Measurements from ENCODE around the gene NDUFA5.
A peak's percentile ranks its signal among the peaks of the same experiment; 100 is the strongest.

NDUFA5 gene

GRCh38 chr7:123557398-123558288 lies at the start of gene NDUFA5:
NDUFA5 (minus strand) TSS chr7:123557818; CDS start chr7:123557795, 23 bp downstream.
- DNase-seq (ENCODE audit: low spot score): peak; percentile 49

GRCh38 chr7:123604739-123605138 lies 47.1 kb upstream of the NDUFA5 start:
- no peak for DNase-seq (ENCODE audit: low spot score)

GRCh38 chr7:123602648-123603047 lies 45.0 kb upstream of the NDUFA5 start:
- DNase-seq (ENCODE audit: low spot score): no peak

DNA sequence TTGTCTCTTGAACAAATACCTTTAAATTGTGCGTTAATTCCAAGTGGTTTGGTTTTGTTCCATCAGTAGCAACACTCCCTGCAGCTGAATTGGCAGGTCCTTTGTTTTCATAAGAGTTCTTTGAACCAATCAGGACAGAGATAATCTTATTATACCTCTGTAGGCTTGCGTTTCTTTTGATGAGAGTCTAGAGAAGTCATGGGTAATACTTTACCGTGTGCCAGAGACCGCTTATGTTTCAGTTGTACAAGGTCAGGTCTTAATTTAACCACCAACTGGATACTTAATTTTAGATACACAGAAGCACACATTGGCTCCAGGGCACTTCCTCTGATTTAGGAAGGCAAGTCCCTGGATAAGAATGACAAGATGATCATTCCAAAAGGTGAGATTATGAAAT lies 43.9 kb upstream of the NDUFA5 start, which contains the start of gene ASB15:
Gene ASB15, plus strand, starts transcription at position 292 of the 400 bp plus-strand sequence. CDS start 12,682 bp downstream, outside the sequence.
- DNase-seq (ENCODE audit: low spot score): no peak

DNA sequence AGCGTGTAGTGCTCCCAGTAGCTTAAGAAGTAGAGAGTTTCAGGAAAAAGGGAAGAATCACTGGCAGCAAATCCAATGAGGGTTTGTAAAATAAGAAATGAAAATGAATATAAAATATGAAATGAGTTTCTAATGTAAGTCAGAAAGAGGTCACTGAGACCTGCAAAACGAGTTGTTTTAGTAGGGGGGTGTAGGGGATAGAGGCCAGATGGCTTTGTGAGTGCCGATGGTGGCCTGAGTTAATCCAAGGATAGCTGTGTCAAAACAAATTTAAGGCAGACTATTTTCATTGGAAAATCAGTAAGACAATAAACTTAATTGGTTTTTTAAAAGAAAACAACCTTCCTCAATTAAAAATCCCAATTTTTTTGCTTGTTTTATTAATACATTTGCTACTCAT lies 43.3 kb upstream of the NDUFA5 start:
- no peak for DNase-seq (ENCODE audit: low spot score)

DNA sequence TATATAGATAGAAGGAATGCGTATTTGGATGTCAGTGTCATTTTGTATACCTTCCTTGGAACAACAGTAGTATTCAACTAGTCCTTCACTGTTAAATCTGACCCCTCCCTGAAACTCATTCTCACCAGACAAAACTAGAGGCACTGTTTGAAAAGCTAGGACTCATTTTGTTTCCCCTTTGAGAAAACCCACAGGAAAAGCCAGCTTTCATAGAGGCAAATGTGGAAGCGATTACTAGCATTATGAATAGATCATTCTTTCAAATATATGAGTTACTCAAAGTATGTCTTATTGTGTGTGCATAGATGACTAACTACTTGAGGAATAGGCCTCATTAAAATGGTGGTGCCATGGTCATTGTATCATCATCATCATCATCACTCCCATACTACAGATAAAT lies 42.1 kb upstream of the NDUFA5 start:
- DNase-seq (ENCODE audit: low spot score): no peak

DNA sequence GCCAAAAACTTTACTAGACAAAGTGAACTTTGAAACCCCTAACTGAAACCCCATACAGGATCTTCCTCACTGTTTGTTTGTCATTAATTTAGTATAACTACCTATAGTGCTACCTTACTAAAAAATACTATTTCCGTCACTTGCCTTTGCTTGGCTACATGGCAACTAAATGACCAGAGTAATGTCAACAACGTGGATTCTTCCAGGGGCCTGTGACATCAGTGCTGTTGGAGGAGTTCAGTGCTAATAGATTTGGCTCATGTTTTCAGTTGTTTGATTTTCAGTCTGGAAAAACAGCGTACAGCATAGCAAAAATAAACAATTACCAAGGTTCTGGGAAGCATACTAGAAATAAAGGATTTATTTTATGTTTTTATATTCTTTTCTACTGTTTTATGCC lies 41.0 kb upstream of the NDUFA5 start:
- DNase-seq (ENCODE audit: low spot score): no peak

DNA sequence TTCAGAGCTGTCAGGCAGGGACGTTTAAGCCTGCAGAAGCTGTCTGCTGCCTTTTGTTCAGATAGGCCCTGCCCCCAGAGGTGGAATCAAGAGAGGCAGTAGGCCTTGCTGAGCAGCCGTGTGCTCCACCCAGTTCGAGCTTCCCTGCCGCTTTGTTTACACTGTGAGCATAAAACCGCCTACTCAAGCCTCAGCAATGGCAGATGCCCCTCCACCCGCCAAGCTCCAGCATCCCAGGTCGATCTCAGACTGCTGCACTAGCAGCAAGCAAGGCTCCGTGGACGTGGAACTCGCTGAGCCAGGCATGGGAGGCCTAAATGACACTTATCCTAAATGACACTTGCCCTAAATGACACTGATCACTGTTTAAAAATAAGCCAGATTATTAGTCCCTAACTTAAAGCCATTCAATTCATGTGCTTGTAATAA lies 37.2 kb upstream of the NDUFA5 start:
- no peak for DNase-seq (ENCODE audit: low spot score)

GRCh38 chr7:123588376-123588775 lies 30.8 kb upstream of the NDUFA5 start:
- no peak for DNase-seq (ENCODE audit: low spot score)

DNA sequence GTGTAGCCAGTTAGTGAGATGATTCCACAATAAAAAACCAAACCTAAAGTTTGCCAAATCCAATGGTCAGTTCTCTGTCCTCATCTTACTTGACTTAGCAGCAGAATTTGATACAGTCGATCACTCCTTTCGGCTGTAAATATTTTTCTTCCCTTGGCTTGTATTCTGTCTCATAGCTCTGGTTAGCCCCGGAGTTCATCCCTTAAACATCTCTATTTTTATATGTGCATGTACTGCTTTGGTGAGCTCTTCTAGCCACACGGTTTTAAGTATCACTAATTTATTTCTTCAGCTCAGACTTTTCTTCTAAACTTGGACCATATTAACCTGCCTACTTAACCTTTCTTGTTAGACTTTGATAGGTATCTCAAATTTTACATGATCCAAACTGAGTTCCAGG lies 26.2 kb upstream of the NDUFA5 start:
- DNase-seq (ENCODE audit: low spot score): no peak

DNA sequence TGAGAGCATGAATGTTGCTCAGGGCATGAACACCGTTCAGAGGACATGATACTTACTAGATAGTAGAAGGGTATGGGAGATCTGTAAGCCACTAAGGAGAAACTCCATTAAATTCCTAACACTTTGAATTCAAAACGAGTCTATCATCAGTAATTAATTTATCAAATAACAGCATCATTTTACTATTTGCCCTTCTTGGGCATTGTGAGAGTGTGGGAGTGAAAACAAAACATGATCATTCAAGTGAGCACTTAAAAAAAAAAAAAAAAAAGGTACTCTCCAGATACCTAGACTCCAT lies 23.5 kb upstream of the NDUFA5 start:
- DNase-seq (ENCODE audit: low spot score): no peak

- DNase-seq (ENCODE audit: low spot score): no peak
Observed at GRCh38 chr7:123580406-123581161, 23.0 kb upstream of the NDUFA5 start.

GRCh38 chr7:123579416-123579815 lies 21.8 kb upstream of the NDUFA5 start:
- no peak for DNase-seq (ENCODE audit: low spot score)

DNA sequence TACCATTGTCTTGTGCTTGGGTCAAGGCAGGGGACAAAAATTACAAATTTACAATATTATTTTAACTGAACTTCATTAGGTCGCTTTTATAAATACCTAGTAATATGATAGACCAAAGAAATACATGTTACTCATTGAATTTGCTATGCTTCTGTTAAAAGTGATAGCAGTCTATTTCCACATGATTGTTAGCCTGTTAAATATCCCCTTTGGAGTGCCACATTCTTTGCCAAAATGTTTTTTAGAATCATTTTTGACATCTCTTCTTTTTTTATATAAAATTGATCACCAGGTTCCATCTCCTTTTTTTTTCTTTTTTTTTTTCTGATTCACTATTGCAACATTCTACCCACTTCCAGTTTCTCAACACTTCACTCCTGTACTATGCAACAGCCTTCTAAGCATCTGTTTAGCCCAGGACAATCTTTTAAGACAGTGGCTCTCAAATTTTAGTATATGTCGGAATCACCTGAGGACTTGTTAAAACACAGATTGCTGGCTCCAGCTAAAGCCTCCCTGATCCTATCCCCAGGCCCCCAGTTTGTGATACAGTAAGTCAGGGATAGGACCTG lies 16.4 kb upstream of the NDUFA5 start:
- no peak for DNase-seq (ENCODE audit: low spot score)

DNA sequence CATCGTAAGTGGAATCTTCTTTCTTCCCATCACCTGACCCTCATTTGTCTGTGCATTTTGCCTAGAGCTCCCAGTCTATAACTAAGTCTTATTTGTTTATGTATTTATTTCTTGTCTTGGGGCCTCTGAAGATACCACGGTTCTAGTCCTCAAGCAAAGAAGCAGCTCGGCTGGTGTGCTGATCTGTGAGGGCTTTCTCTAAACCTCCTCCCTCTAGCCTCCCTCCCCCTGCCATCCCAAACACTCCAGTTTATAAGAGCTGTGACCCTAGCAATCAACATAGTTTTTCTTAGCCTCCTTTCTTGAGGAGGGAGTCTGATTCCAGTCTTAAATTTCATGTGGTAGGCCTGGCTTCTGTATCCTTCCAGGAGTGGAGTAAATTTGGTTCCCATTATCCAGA lies 15.7 kb upstream of the NDUFA5 start:
- no peak for DNase-seq (ENCODE audit: low spot score)

GRCh38 chr7:123571684-123572083 lies 14.1 kb upstream of the NDUFA5 start:
- DNase-seq (ENCODE audit: low spot score): no peak

- DNase-seq (ENCODE audit: low spot score): no peak
Observed at GRCh38 chr7:123571187-123571586, 13.6 kb upstream of the NDUFA5 start.

GRCh38 chr7:123570390-123571182 lies 13.0 kb upstream of the NDUFA5 start:
- DNase-seq (ENCODE audit: low spot score): no peak

- DNase-seq (ENCODE audit: low spot score): no peak
Observed at GRCh38 chr7:123569352-123570010, 11.9 kb upstream of the NDUFA5 start.

DNA sequence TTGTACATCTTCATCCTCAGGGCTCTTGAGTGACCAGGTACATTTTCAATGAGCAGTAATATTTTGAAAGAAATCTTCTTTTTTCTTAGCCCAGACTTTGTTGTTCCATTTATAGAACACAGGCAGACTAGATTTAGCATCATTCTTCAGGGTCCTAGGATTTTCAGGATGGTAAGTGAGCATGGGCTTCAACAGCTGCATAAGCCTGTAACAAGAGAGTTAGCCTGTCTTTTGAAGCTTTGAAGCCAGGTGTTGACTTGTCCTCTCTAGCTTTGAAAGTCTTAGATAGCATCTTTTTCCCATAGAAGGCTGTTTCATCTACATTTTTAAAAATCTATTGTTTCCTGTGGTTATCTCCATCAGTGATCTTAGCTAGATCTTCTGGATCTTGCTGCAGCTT lies 4.5 kb upstream of the NDUFA5 start:
- DNase-seq (ENCODE audit: low spot score): no peak

- DNase-seq (ENCODE audit: low spot score): no peak
Observed at GRCh38 chr7:123558289-123558874, 764 bp upstream of the NDUFA5 start.

Measured in HuH-7.5 (cell line).